IPS-18c (cell line): ENCODE data around the gene CHKA.
"Not testable (repeated sequence)": the region's sequence is repeated elsewhere in the genome, so short reads cannot be mapped to it uniquely, and the experiment has no call there.

Source experiments
- H3K4me3 ChIP-seq: 2 replicates; pipeline ENCODE4 v1.7.0; 2013; ENCODE audit warnings: low read depth, mild to moderate bottlenecking, low read length, moderate library complexity; ENCODE audit not compliant: insufficient read depth
- H3K9me3 ChIP-seq: one replicate; pipeline ENCODE4 v1.6.1; 2013; ENCODE audit warnings: mild to moderate bottlenecking, low read length, moderate library complexity; ENCODE audit not compliant: control insufficient read depth, insufficient read depth

Gene CHKA

DNA sequence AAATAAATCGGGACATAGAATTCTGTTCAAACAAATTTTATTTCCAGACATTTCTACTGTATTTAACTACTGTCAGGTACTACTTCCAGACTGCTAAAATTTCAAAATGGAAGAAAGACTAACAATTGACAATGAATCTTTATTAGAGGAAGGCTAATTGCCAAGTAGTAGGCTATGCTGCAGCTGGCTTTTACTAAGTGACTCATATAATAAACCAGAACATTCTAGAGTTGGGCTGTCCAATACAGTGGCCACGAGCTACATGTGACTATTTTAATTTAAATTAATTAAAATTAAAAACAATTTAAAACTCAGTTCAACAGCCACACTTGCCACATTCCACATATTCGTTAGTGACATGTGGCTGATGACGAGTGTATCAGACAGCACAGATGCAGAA is 27.6 kb downstream of the CHKA start:
- Histone ChIP-seq H3K9me3 (no peaks in the 10 kb centered on the region), H3K4me3 (no peak overlapping the region)

DNA sequence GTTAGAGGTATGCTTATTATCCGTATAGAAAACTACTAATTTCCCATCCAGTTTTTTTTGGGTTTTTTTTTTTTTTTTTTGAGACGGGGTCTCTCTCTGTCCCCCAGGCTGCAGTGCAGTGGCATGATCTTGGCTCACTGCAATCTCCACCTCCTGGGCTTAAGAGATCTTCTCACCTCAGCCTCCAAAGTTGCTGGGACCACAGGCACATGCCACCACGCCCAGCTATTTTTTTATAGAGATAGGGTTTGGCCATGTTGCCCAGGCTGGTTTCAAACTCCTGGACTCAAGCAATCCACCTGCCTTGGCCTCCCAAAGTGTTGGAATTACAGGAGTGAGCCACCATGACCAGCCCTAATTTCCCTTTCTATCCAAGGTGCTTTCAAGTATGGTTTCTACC is 28.2 kb downstream of the CHKA start:
- not testable (repeated sequence) for H3K9me3 ChIP-seq, H3K4me3 ChIP-seq

DNA sequence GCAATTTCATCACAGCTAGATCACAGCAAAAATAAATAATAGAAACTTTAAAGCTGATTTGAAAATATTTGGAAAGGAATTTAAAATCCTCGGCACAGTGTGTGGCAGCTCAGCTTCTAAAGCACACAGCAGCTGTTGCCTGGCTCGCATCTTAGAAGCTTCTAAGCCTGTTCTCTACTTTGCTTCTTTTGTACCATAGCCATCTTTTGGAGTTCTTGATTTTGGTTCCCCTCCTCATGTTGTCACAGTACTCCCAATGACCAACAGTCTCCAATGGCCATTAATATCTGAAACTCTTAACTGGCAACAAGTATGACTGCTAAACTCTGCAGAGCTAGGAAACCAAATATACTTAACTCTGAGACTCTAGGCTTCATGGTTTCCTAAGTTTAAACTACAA is 28.8 kb downstream of the CHKA start:
- no peak overlapping the region for H3K4me3 ChIP-seq
- H3K9me3 ChIP-seq, result no peaks in the 10 kb centered on the region

DNA sequence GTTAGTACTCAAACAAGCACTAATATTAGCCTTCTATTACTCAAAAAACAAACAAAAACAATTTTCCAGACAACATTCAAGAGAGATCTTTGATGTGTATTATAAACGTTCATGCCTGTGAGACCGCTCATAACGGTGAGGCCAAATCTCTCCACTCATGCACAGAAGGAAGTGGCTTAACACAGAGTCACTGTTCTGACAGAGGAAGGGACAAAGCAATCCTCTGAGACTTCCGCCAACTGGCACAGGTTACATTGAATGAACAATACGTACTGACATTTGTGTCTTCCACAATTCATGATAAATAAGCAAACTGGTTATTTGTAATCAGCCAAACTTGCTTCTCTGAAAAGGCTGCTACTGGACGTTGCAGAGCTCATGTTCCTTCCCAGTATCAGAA is 30.5 kb downstream of the CHKA start:
- no peaks in the 10 kb centered on the region for H3K9me3 ChIP-seq
- H3K4me3 ChIP-seq, result no peak overlapping the region

DNA sequence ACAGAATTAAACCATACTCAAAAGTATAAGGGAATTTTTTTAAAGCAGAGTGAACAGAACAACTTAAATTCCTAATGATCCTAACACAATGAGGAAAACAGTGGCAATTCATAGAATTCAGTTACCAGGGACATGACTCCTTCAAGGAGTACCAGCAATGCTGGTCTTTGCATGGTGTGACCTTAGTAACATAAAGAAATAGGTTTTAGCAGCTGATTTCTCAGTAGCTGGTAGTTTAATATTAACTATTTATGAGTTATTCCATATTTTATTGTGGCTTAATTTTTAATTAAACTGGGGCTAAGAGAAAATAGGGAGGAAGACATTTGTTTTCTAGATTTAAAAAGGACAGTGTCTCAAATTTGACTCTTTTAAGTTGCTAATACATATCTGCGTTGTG is 30.9 kb downstream of the CHKA start:
- Histone ChIP-seq H3K9me3 (no peaks in the 10 kb centered on the region), H3K4me3 (no peak overlapping the region)

DNA sequence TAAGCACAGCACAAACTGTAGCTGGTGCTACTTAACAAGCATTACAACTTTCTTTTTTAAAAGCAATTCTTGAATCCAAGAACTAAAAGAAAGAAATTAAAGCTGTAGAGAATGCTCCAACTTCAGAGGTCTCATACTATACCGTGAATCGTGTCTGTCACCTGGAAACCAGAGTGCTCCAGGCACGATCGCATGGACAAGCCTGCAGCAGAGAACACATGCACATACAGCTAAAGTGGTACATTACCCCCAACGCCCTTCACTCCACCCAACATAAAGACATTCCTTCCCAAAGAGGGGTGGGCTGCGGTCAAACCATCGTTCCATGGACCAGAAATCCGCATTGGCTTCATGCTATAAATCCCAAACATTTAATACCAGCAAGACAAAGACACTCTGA is 31.5 kb downstream of the CHKA start:
- Histone ChIP-seq H3K4me3 (no peak overlapping the region), H3K9me3 (no peaks in the 10 kb centered on the region)

DNA sequence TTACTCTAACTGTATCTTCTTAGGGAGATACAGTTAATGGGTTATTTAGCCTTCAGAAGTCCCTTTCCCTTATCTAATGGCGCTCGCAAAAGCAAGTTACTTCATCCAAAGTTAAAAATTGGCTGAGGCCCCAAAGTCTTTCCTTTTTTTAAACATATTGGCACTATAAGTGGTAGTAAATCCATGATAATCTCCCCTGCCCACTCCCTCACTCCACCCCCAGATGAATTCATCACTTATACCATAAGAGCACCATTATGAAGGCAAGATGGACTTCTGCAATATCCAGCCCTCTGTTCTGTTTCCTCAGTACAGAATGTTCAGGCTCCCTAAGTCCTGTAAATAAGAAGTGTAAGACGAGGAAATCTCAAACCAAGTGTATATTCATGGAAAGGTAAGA is 37.7 kb downstream of the CHKA start:
- peaks cover 2% of the 10 kb centered on the region for H3K9me3 ChIP-seq
- no peak overlapping the region for H3K4me3 ChIP-seq

DNA sequence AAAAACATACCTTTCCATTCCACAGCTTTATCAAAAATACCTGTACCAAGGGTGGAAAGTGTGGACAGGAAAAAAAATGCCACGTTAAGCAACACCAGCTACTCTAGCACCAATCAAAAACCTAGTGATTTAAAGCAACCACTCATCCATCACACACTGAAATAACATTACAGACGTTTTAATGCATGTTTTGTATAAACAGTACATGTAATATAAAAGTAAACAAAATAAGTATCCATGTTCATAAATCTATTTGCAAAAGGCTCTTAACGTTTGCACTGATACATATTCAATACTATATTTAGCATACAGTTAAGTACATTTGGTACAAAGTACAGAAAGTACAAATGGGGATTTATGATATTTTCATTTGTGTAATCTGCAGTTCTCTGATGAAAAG is 38.7 kb downstream of the CHKA start:
- Histone ChIP-seq H3K4me3 (no peak overlapping the region), H3K9me3 (peaks cover 2% of the 10 kb centered on the region)

DNA sequence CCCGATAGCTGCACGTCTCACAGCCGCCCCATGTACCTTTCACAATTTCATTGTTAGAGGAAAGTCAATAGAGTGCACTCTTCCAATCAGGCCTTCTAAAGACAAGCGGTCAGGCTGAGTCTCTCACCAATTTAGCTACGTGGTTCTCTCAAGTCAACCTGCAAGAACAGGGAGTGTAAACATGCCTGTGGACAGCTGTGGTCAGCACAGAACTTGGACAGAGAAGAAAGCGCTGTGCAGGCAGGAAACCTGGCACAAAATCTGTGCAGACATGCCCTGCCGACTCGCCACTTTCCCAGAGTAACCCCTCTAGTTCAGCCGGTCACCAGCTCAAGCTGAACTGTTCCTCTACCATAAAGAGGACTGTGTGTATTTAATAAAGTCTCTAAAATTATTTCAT is 39.5 kb downstream of the CHKA start:
- Histone ChIP-seq H3K9me3 (peaks cover 2% of the 10 kb centered on the region), H3K4me3 (no peak overlapping the region)

DNA sequence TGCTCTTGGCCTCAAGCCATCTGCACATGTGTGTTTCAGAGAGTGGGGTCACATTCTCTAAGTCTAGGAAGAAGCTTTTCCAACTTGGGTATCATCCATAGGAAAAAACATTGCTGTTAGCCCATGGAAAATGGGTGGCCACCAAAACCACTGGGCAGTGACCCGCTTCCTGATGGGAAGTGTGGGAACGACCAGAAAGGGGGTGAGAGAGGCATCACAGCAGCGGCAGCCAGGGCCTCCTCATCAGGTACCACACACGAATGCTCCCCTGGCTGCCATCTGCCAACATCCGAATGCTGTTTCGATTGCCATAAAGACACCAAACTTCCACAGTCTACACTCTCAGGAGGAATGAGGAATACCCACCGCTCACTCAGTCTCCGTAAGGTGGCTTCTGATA is 40.3 kb downstream of the CHKA start:
- H3K4me3 ChIP-seq, result no peak overlapping the region
- peaks cover 2% of the 10 kb centered on the region for H3K9me3 ChIP-seq

DNA sequence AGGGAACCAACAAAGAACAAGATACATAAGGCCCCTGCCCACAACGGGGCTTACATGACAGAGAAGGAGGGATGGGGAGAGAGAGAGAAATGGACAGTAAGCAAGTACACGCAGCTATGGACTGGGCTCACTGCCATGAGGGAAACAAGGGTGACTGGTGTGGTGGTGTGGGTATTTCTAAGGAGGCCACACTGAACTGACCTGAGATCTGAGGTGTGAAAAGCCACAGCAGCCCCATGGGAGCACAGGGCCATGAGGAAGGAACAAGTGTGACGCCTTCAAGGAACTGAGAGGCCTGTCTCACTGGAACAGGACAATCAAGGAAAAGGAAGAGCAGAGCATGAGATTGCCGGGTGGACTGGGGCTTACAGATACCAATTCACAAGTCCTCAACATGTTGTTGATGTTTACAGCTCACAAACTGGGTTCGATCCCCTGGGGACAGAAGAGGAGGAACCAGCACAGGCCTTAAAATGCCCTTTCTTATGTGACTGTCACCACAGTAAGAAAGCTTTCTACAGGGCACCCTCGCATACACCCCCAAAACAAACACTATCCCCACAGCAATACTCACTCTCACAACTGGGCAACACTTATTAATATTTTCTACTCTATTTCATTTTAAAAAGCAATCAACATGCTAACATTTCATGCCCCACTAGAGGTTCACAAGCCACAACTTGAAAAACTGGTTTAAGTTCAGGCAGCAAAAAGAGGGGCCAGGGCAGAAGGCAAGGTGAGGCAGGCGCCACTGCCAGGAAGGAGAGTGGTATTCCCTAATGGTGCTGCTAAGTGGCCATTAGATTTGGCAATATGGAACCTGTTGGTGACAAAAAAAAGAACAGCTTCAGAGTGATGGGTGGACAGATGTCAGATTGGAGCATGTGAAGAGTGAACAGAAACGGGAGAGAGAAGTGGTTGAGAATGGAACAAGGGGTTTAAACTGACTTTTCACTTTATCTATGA is 43.3 kb downstream of the CHKA start:
- H3K9me3 ChIP-seq, result peaks cover 2% of the 10 kb centered on the region

DNA sequence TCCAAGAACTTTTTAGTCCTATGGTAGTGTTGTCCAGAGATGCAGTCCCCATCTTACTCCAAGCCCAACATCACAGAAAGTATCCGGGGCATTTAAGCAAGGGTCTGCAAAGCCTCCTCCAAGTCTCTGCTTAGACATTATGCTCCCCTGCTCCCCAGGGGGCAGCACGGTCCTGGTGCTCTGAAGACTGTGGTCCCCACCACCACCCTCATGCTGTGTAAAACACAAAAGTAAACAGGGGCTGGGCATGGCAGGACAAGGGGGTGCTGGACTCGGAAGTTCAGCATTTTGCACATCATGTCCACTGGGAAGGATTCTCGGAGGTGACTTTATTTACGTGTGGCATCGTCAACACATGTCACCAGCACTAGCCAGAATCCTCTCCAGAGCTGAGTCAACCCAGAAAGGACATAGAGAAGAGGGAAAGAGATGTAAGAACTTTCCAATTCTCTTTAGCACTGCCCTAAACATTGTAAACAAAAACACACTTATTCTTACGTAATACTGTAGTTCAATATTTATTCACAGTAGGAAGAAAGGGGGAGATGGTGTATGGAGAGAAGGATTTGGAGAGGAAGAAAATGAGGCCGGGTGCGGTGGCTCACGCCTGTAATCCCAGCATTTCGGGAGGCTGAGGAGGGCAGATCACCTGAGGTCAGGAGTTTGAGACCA is 44.7 kb downstream of the CHKA start:
- no peak overlapping the region for H3K4me3 ChIP-seq

More for the DNA sequence above, 43.3 kb downstream of the CHKA start:
- H3K4me3 ChIP-seq, result no peak overlapping the region

DNA sequence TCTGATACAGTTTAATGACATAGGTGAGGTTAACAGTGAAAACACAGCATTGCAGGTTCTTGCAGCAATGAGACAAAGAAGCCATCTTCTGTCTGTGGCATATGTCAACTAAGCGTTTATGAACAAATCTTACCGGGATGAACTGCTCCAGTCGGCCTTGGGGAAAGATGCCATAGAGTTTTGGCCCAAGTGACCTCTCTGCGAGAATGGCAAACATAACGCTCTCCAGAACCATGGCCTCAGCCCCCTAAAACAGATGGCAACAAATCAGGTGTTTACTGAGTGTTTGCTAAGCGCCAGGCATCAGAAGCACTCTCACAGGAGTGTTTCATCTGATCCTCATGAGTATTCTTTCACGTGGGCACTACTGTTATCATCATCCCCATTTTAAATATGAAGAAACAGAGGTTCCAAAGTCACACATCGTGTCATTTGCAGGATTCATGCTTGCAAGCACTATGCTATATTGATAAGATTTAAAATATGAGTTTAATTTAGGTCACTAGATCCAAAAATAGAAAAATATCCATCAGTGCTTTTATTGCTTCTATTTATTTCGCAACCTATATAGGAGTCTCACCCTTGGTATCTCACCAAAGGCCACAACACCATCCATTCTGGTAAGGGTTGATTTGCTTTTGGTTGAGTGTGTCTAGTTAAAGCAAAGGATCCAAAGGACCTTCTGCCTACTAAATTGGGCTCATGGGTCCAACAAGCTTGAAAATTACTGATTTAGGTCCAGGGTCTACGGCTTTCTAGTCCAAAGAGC is 46.4 kb downstream of the CHKA start:
- no peak overlapping the region for H3K4me3 ChIP-seq
- H3K9me3 ChIP-seq, result peaks cover 2% of the 10 kb centered on the region

More for the DNA sequence above, 44.7 kb downstream of the CHKA start:
- H3K9me3 ChIP-seq, result peaks cover 2% of the 10 kb centered on the region

DNA sequence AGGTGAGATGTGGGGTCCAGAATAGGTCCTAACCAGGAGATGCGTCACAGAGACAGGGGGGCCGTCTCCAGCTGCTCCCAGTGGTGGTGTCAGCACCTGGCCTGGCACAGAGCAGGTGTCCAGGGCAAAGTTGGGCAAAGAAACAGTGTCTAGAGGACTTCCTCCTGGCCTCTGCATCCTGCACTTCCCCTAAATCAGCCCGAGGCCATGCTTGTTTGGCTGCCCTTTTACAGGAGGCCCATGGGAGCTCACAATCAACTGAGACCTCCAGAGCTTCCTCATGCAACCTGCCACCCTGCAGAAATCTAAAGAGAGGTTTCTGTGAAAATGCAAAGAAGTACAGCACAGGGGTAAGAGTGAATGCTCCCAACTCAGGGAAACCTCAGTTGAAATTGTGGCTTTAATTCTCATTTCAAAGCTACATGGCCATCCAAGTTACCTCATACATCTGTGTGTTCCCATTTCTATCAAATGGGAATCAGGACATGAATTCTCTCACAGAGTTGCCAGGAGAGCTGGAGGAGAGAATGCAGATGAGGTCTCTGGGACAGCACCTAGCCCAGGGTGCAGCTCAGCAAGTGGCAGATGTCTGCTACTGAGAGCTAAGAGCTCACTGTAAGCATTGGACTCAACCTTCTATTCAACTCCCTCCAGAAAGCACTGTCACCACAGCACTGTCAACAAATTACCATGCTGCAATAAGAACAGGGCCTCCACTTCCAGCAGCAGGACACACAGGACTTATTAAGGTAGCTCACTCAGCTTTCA is 49.7 kb downstream of the CHKA start:
- H3K4me3 ChIP-seq, result no peak overlapping the region
- no peaks in the 10 kb centered on the region for H3K9me3 ChIP-seq

DNA sequence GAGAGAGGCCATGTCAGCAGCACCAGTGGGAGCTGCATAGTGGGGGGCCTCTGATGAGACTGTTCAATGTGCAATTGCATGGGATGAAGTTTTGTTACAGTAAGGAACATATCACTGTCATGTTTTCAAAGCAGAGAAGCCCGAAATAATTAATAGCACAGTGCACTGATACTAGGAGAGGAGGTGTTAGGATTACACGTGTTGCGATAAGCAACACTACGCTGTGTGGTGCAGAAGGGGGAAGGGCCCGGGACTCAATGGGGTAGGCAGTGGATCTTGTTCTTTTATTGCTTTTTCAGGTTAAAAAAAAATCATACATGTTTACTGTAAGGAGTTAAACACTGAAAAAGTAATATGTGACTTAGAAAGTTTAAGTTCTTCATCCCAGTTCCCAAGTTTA is 53.2 kb downstream of the CHKA start:
- Histone ChIP-seq H3K4me3 (no peak overlapping the region), H3K9me3 (no peaks in the 10 kb centered on the region)

DNA sequence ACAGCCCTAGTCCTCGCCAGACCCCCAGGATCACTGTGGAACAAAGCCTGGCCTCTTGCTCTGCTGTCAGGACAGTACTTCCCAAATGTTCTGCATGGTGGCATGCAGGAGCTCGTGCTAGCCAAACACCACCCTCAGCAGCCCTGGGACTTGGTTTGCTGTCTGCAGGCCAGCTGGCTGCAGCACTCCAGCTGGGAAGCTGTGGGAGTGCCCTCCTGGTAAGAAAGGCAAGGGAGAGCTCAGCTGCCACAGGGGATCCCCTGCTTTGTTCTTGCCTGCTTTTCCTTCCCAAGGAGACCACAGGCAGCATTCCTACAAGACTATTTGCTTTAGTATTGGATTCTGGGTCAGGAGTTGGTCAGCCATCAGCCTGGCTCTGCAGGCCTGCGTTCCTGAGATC is 54.4 kb downstream of the CHKA start:
- Histone ChIP-seq H3K4me3 (no peak overlapping the region), H3K9me3 (no peaks in the 10 kb centered on the region)

DNA sequence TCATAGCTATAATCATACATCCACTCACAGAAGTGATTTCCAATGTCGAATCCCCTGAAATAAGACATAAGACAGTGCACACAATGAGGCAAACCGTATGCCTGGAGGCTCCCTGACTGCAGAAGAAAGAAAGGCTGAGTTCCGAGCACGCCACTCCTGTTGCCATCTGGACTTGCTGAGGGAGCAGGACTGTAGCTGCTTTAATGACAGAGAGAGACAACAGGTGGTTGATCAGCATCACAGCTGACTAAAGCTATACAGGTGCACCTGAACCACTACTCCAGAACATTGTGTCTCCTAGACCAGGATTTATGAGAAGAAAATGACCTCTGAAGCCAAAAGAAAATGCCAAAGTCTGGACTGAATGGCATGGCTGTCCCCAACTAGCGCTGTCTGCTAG is 55.3 kb downstream of the CHKA start:
- no peak overlapping the region for H3K4me3 ChIP-seq
- no peaks in the 10 kb centered on the region for H3K9me3 ChIP-seq
